Nucleus accumbens (tissue), 56 donors: ENCODE data around the gene SALL1.
A peak's percentile ranks its signal among the peaks of the same experiment; 100 is the strongest.

Experiments
- DNase-seq, 56 donors: peaks; one replicate each; lab custom pipeline; 2025; lab: John Stamatoyannopoulos, UW

SALL1 gene

DNA sequence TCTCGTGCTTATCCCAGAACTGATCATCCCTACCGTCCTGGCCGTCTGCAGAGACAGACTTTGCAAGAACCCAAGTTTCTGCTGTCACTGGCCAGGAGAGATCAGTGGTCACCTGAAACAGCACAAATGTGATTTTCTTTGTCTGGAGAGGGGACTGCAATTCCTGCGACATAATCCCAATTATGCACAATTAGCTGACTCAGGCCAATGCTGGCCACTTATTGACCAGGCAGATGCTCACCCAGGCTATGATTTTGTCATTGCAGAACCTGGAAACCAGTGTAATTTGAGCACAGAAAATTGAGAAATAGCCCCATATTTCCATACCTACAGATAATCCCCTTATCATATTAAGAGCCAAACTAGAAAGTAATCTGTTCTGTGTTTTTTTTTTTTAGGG, 34.7 kb downstream of the SALL1 start:
- no peak for DNase-seq

DNA sequence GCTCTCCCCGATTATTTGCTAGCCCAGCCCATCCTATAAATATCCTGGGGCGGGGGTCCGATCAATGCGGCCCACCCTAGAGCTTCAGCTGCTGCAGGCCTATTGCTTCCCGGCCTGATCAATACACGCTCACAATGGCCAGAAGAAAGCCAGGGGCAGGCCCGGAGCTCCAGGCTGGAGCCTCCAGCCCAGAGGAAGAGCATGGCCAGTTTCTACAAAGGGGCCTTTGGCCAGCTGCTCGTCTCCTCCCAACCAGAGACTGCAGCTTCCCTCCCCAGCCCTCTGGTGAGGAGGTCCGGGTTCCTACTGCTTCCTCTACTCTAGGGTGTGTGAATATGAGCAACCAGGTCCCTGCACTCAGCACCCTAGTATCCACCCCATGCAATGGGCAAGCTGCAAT, 36.7 kb downstream of the SALL1 start:
- DNase-seq, result peak in 1 of 56 donors; percentile 16

DNA sequence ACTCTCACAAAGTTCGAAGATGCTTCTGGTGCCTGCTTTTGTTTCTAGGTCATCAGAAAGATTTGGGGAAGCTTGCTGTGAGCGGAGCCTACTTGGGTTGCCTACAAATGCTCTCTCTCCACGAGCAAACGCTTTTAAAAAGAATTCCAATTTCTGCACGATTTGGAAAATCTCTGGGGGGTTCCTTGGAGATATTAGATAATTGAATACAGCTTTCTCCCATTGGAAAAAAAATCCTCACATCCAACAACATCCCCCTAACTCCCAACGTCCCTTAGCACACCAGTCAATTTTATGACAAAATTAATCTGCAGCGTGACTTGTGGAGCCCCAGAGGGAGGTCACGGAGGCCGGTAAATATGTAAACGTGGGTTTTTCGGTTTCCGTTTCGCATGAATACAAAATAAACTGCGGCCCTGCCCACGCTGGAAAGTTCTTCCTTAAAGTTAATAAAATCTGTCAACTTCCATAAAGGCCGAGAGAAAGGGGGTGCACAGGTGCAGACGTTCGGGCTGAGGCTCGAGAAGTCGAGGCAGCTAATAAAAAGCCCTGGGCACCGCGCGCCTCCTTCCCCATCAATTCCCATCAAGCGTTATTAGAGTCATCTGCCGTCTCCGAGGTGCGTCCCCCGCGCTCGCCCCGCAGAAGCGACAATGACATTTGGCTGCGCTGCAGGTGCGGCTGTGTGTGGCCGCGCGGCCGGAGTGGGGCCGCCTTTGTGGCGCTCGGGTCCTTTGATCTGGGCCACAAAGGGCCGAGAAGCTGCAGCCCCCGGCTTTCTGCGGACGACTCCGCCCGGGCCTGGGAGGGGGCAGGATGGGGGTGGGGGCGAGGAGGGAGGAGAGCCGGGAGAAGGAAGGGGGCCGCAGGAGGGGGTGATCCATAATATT, 37.6 kb downstream of the SALL1 start:
- DNase-seq, result no peak

DNA sequence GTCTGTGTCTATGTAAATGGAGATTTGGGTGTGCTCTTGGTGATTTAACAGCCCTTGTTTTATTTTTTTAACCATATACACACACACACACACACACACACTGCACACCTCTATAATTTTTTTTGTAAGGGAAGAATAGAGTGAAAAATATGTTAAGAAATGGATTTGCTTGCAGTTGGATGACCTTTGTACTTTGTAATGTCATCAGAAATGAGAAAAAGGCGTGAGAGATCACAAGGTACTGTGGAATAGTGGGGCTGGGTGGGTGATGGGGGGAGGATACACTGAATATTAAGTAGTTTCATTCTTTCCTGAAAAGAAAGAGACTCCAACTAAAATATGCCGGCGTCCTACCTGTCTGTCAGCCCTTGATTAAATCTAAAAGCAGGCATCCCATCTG, 38.7 kb downstream of the SALL1 start:
- no peak for DNase-seq

DNA sequence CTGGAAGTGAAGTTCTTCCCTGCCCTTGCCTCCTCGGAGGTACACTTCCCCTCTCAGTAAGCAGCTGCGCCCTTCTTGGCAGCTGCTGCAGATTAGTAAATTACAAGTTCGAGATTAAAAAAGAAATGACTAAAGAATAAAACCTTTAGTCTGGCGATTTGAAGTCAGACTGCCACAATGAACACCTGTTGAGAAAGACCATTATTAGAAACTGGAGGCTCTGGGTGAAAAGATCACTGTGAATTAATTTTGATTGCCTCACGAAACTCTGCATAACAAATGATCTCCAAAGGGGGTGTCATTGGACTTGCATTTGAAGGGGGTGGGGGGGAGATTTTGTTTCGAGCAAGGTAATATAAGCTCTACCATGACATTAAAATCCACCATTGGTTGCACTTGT, 39.3 kb downstream of the SALL1 start:
- no peak for DNase-seq

DNA sequence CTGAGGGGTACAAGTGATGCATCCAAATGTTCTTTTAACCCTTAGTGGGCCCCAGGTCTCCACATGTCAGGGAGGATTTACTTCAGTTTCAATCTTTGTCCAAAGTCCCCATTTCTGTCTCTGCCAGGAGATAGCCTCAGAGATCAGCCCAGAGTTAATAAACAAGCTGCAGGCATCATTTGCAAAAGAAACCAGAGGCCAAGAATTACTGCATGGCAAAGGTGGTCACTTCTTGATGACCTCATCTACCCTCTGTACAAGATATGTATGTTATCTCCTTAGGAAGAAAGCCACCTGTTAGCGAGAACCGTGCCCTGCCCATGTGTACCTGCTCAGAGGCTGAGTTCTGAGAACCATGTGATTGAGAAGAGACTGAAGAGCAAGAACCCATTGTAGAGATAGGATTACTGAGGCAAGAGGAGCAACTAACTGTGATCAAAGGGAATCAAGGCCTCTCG, 40.3 kb downstream of the SALL1 start:
- no peak for DNase-seq

DNA sequence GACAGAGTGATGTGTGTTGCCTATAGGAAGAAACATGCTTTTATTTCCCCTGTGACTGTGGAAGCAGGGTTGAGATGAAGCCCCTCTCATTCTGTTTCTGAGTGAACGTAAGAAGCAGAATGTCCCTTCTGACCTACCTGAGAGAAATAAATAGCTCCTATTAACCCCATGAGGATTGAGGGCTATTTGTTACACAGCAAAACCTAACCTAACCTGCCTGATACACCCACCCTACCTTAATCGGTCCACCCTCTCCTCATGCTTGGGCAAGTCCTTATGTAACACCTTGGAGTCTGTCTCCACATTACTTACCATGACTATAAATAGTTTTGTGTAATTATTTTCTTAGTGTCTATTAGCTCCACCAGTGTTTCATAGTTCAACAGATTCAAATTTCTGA, 41.9 kb downstream of the SALL1 start:
- DNase-seq, result no peak

DNA sequence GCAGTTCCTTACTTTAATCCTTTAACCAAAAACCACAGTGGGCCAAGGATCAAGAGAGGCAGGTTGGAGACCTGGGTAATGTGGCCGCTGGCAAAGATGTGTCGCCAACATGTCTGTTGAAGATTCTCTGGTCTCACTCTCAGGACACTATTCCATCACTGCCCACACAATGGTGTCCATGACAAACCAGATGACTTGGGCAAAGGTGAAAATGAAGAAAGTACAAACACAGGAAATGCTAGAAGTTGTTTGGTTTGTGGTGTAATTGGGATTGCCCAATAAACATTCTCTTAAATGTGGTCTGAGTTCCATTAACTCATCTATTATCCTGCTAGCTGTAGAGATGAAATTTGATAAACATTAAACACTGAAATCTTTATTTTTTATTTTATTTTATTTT, 43.3 kb downstream of the SALL1 start:
- no peak for DNase-seq

DNA sequence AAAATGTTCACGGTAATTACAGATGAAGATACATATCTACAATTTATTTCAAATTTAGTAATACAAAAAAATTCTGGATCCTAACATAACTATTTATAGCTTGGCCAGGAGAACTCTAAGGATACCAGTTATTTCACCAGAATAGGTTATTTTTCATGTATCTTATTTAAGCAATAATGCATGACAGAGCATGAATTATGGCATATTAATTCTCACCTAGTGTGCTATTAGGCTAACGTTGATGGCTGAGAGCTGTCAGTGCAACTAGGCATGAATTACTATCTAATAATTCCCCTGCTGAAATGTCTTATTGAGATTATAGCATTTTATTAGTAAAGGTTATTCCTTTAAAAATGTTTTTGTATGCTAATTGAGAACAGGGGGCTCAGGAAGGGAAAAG, 44.5 kb downstream of the SALL1 start:
- DNase-seq, result no peak

DNA sequence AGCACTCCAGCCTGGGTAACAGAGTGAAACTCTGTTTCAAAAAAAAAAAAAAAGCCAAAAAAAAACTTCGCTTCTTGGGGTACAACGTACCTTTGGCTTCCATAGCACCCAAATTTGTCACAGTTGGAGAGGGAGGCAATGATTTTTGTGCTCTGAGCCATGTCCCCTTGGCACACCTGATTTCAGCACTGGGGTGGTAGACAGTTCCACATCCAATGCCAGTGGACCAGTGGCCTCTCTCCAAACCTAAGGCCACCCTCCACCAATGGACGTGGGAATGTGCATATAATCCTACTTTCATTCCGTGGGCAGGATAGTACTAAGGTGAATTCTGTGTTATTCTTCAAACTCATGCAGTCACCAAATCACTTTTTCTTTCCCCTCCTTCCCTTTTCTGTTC, 47.5 kb downstream of the SALL1 start:
- no peak for DNase-seq

DNA sequence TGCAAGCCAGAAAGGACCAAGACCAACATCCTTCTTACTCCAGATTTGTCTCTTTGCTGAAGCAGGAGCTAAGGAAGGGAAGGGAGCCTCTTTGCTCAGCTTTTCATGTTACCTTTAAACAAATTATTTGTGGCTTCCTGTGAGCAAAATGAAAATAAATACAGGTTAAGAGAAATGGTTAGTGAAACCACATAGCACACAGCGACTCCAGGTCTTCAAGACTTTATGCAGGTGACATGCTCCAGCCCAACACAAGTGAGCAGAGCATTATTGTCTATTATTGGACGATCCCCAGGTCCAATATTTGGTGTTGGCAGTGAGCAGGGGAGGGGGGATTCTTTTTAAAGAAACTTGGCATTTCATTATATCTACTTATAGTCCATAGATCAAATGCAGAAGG, 53.3 kb downstream of the SALL1 start:
- DNase-seq, result no peak

DNA sequence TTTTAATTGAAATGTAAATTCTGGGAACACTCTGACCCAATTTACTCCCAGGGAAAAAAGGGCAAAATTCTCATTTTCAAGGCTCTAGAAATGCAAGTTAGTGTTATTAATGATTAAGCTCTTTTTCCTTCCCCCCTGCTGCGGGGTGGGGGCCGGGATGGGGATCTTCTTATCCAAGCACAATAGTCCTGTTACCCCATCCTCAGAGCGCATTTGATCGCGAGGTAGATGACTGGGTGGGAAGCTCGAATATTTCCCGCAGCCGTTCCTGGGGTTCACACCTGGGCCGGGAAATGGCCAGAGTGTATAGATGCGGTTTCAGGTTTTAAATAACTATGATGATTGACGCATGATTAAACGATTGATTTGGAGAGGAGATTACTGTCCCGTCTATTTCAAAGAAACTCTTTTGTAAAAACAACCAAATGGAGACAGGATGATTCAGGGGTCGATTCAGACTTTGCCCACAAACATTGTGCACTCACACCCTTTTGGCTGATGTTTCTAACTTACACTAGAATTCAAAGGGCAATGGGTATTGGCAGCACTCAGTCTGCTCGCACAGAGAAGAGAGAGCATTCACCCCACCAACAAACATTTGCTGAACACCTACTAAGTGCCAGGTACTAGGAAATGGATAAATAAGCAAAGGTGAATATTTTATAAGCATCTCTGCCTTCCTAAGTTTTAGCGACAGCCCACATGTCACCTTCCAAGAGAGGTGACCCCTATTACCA, 55.0 kb downstream of the SALL1 start:
- peak in 1 of 56 donors; percentile 25 for DNase-seq

DNA sequence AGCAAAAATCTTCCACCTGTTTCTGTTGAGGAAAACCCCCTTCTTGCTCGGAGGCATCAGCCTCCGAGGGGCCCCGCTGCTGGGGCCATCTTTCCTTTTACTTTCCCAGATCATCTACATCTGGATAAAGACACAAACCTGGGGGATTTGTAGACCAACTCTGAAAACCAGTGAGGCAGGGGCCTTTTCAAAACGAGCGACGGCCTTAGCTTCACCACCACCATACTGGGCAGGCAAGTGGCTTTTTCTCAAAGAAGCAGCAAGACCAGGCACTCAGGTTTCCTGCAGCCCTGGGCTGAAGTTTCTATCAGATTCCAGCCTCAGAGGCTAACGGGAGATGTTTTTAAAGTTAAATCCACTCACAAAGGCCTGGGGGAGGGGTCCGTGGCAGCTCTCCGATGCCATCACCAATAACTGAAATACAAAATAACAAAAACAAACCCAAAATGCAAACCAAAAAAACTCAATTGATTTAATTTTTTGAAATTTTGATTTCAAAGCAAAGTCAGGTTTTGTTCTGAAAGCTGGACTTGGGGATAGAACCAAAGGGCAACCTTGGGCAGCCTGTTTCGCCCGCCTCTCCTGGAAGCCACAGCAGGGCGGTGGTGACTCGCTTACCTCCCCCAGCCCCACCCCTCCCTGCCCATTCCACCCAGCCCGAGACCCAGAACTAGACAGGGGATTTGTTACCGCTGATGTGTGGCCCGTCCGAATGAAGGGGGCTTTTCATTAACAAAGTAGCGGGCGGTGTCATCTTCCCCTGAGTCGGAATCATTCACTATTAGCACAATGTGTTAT, 55.8 kb downstream of the SALL1 start:
- peak in 26 of 56 donors; percentile 4 to 54 (median 19) for DNase-seq

DNA sequence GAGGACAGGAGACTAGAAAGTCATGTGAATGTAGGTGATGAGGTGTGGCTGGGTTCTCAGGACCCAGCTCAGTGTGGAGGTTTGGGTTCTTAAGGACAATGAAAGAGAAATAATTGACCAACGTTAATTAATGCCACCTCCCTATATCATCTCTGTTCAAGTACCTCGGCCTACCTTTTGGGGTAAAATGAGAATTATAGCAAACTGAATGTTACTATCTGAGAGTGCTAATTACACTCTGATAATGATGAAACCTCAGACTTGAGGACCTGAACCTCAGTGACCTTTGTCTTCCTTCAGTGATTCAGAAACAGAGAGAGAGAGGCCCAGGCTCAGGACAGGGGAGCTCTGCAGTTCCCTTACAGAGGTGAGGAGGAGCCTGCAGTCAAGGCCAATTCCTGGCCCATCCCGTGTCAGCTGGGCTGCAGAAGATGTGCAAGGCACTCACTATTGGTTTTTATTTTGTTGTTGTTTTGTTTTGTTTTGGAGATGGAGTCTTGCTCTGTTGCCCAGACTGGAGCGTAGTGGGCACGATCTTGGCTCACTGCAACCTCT, 57.3 kb downstream of the SALL1 start:
- no peak for DNase-seq
